ENCODE results near the gene MEIKIN. TPM values are rescaled to one million over a fixed set of nuclear protein-coding genes. Genes with fewer than 3 reads are reported as not detected.

The MEIKIN gene
- total and polyA plus RNA-seq, 2 of the 8 experiments (the other 6 are each of a cell fraction or from before 2014, with no cell fraction given): not detected

DNA sequence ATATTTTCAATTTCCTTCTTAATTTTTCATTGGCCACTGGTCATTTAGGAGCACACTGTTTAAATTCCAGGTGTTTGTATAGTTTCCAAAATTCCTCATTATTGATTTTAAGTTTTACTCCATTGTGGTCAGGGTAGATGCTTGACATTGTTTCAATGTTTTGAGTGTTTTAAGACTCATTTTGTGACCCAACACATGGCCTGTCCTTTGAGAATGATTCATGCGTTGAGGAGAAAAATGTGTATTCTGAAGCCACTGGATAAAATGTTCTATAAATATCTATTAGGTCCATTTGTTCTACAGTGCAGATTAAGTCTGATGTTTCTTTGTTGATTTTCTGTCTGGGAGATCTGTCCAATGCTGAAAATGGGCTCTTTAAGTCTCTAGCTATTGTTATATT is 124.2 kb downstream of the MEIKIN start:
- no peak for TF ChIP-seq JUN (IDR thresholded peaks at IDR 0.05; ENCODE audit: low read depth, low read length)
- TF ChIP-seq CBX5 (IDR thresholded peaks at IDR 0.05; ENCODE audit: low read depth, low read length): no peak
- no peak for TF ChIP-seq YY1 (IDR thresholded peaks at IDR 0.05; ENCODE audit: low read depth, low read length)
- TF ChIP-seq TEAD4 (IDR thresholded peaks at IDR 0.05; ENCODE audit: low read depth, low read length): no peak
- no peak for TF ChIP-seq SP4 (IDR thresholded peaks at IDR 0.05; ENCODE audit: low read length)
- TF ChIP-seq ZNF274 (IDR thresholded peaks at IDR 0.05; ENCODE audit: borderline replicate concordance, extremely low read depth, low read length): no peak
- no peak for TF ChIP-seq BACH1 (IDR thresholded peaks at IDR 0.05; ENCODE audit: low read length)
- no peak for TF ChIP-seq MAX (IDR thresholded peaks at IDR 0.05)
- no peak for TF ChIP-seq CBX8 (IDR thresholded peaks at IDR 0.05; ENCODE audit: borderline replicate concordance, low read depth, low read length)
- TF ChIP-seq CEBPB (IDR thresholded peaks at IDR 0.05; ENCODE audit: low read depth, low read length): no peak
- no peak for TF ChIP-seq SAP30 (IDR thresholded peaks at IDR 0.05; ENCODE audit: insufficient read depth, insufficient replicate concordance, low read length)
- TF ChIP-seq HDAC2 (IDR thresholded peaks at IDR 0.05; ENCODE audit: borderline replicate concordance in 1 of 2, low read depth in 2 of 2, low read length in 2 of 2): no peak
- no peak for TF ChIP-seq BRCA1 (IDR thresholded peaks at IDR 0.05; ENCODE audit: low read depth, low read length)
- no peak for TF ChIP-seq CTBP2 (IDR thresholded peaks at IDR 0.05; ENCODE audit: borderline replicate concordance, insufficient read depth, insufficient read length, low read length)
- no peak for TF ChIP-seq SP1 (IDR thresholded peaks at IDR 0.05; ENCODE audit: low read depth, low read length)
- Histone ChIP-seq H4K91ac (replicated peaks; ENCODE audit: insufficient read length, low read length) (no peak overlapping the region), H2BK20ac (ENCODE audit: low read length) (no peak overlapping the region), H2BK15ac (ENCODE audit: low read length) (no peak overlapping the region), H3K27me3 (replicated peaks in 1 of 4; ENCODE audit: control insufficient read depth in 3 of 4, extremely low read depth in 1 of 4, insufficient read depth in 3 of 4, low read length in 3 of 4) (no peaks in the 10 kb centered on the region), H3K23ac (ENCODE audit: insufficient read length) (no peak overlapping the region), H3K23me2 (ENCODE audit: low read depth, low read length) (no peaks in the 10 kb centered on the region), H4K8ac (ENCODE audit: extremely low read depth, insufficient read depth, low read length) (no peak overlapping the region), H3K27ac (ENCODE audit: low read depth, low read length) (no peak overlapping the region), H3K4ac (replicated peaks; ENCODE audit: insufficient read length, low read depth, low read length) (no peak overlapping the region), H3K4me1 (replicated peaks in 1 of 4; ENCODE audit: control insufficient read depth in 3 of 4, insufficient read depth in 4 of 4, low read length in 3 of 4) (no peaks in the 10 kb centered on the region), H2BK120ac (replicated peaks; ENCODE audit: low read depth, low read length) (no peak overlapping the region), H4K20me1 (replicated peaks in 1 of 2; ENCODE audit: control insufficient read depth in 1 of 2, insufficient read depth in 2 of 2, low read length in 2 of 2) (no peaks in the 10 kb centered on the region), H3K9ac (replicated peaks in 1 of 4; ENCODE audit: extremely low read depth in 1 of 4, low read depth in 3 of 4, low read length in 3 of 4) (no peak overlapping the region), H3K56ac (replicated peaks; ENCODE audit: insufficient read length, low read depth, low read length) (no peak overlapping the region), H3K79me2 (ENCODE audit: control insufficient read depth in 1 of 2, insufficient read depth in 2 of 2, low read length in 2 of 2) (no peaks in the 10 kb centered on the region), H3K4me3 (ENCODE audit: extremely low read depth in 1 of 4, insufficient read depth in 2 of 4, low read depth in 3 of 4, low read length in 4 of 4) (no peak overlapping the region), H2AK5ac (ENCODE audit: low read depth, low read length) (no peak overlapping the region), H3K14ac (ENCODE audit: insufficient read length) (no peak overlapping the region), H2BK12ac (ENCODE audit: low read depth, low read length) (no peak overlapping the region), H3K18ac (ENCODE audit: extremely low read depth, low read length) (no peak overlapping the region), H3K9me3 (ENCODE audit: insufficient read depth in 2 of 2, low read depth in 1 of 2, low read length in 1 of 2) (peaks cover 3 to 4% of the 10 kb centered on the region in 2 experiments; a peak in 1 of 4 replicates), H3K36me3 (ENCODE audit: control insufficient read depth in 2 of 4, insufficient read depth in 4 of 4, low read length in 3 of 4) (no peaks in the 10 kb centered on the region), H3K4me2 (ENCODE audit: insufficient read depth in 1 of 2, low read depth in 2 of 2, low read length in 2 of 2) (no peak overlapping the region), H4K5ac (ENCODE audit: insufficient read length, low read depth, low read length) (no peak overlapping the region), H2BK5ac (ENCODE audit: low read depth, low read length) (no peak overlapping the region), H3K79me1 (ENCODE audit: low read depth, low read length) (no peaks in the 10 kb centered on the region), H2AFZ (ENCODE audit: low read length) (no peak overlapping the region; the same call in 1 of the 2 replicates)
- ChIA-PET CTCF (ENCODE audit: partially characterized antibody) (interaction anchor here (0.7 kb wide), 1 partner anchor 211 kb away, joined by 4 read pairs; no protein-coding TSS in a partner anchor), POLR2A (ENCODE audit: partially characterized antibody) (interaction anchor here (1.0 kb wide), 1 partner anchor 23 kb away, joined by 3 read pairs; no protein-coding TSS in a partner anchor)
- WGBS, 2 experiments (ENCODE audit: extremely low coverage in 1 of 2, insufficient coverage in 1 of 2, insufficient read length in 1 of 2, insufficient replicate concordance in 2 of 2, low coverage in 1 of 2, low lambda C conversion rate in 2 of 2, missing lambda C conversion rate in 1 of 2): 93% methylated on average over 1 of the region's 1 CpG; no CpG with 5 or more reads in 1 of the 2 experiments
- DNase-seq (ENCODE audit: low read depth in 1 of 2, low spot score in 2 of 2): no peak
- no peak for FAIRE-seq
